Body of pancreas (tissue), 4 donors: ENCODE results near the gene CNPY1. TPM values are rescaled to one million over a fixed set of nuclear protein-coding genes. Genes with fewer than 3 reads are reported as not detected.

ENCODE experiments used
- ATAC-seq: fragments of 150-250 bp; one replicate; pipeline ENCODE4 v1.9.1; 2016
- DNase-seq, 4 donors: peaks; one replicate each; pipeline ENCODE4 v3.0.0-alpha.2; 2019
- H3K27ac ChIP-seq, 4 donors: fragments of 200-600 bp; sonication (generic); 1 replicate in 3 of 4; 2 replicates in 1 of 4; pipeline versions ENCODE4 v1.5.1 to v1.6.1; 2016 to 2019; ENCODE audit warnings: mild to moderate bottlenecking in 1 of 4, mixed read lengths in 1 of 4, moderate library complexity in 1 of 4
- H3K27me3 ChIP-seq, 2 donors: fragments of 200-600 bp; sonication (generic); one replicate each; pipeline ENCODE4 v1.6.0; 2016; ENCODE audit warnings: mild to moderate bottlenecking in 1 of 2
- H3K36me3 ChIP-seq, 2 donors: fragments of 200-600 bp; sonication (generic); replicated peaks in 1 of 2; 2 replicates each; pipeline ENCODE4 v1.5.1; 2016; ENCODE audit warnings: low read depth in 2 of 2; ENCODE audit not compliant: insufficient read depth in 1 of 2
- H3K4me1 ChIP-seq: fragments of 200-600 bp; sonication (generic); one replicate; pipeline ENCODE4 v1.6.0; 2016
- H3K4me3 ChIP-seq, 2 donors: fragments of 200-600 bp; sonication (generic); 1 replicate in 1 of 2; 2 replicates in 1 of 2; pipeline ENCODE4 v1.5.1; 2016 to 2019
- H3K9me3 ChIP-seq, 3 donors: fragments of 200-600 bp; sonication (generic); 1 replicate in 2 of 3; 2 replicates in 1 of 3; pipeline ENCODE4 v1.5.1; 2016
- CTCF ChIP-seq, 7 experiments: fragments of 450-650 bp in 4 of 7; fragments of 200-600 bp in 3 of 7; sonication (generic) in 3 of 7; IDR thresholded peaks; one replicate each; pipeline ENCODE4 v1.5.1; 2016 to 2019; ENCODE audit warnings: antibody characterized with exemption in 7 of 7
- POLR2A ChIP-seq, 3 donors: fragments of 450-650 bp; IDR thresholded peaks; one replicate each; pipeline ENCODE4 v1.6.1; 2016; ENCODE audit warnings: antibody characterized with exemption in 3 of 3, mild to moderate bottlenecking in 2 of 3
- WGBS, 2 donors: methylation state at CpG; one replicate each; pipeline ENCODE4 v1.1.5; 2017; 5-methylcytosine and 5-hydroxymethylcytosine counted together
- intact Hi-C: fragments of 100-400 bp; cut with DNase I; formaldehyde crosslinking; loops from one replicate; pipeline ENCODE4 v1.15.1; 2023
- total RNA-seq, 2 donors: library from RNA; depleted of rRNA; stranded (reverse); fragments of >200 nt; gene quantifications; one replicate each; pipeline ENCODE4 v1.1.0, GENCODE V29; 2016

CNPY1 gene
- total RNA-seq, 2 donors from 2014 or later = not detected

- 72 to 80% methylated on average over 17 to 20 of the region's 21 CpGs for WGBS, 2 donors
- Histone ChIP-seq H3K36me3 (no peaks in the 10 kb centered on the region), H3K27me3 (no peaks in the 10 kb centered on the region), H3K27ac (no peak overlapping the region), H3K9me3 (no peaks in the 10 kb centered on the region), H3K4me3 (no peak overlapping the region), H3K4me1 (no peaks in the 10 kb centered on the region)
- DNase-seq = no peak
- no peak for ATAC-seq
- TF ChIP-seq POLR2A (IDR thresholded peaks at IDR 0.05) (no peak), CTCF (IDR thresholded peaks at IDR 0.05) (no peak)
- intact Hi-C loops = no loop called here
These were observed 3.1 kb downstream of the CNPY1 start for GRCh38 chr7:155543011-155543876.

GRCh38 chr7:155541986-155542675 lies 4.2 kb downstream of the CNPY1 start:
- Histone ChIP-seq H3K27ac (no peak overlapping the region), H3K36me3 (no peaks in the 10 kb centered on the region), H3K27me3 (no peaks in the 10 kb centered on the region), H3K4me3 (no peak overlapping the region), H3K9me3 (no peaks in the 10 kb centered on the region), H3K4me1 (no peaks in the 10 kb centered on the region)
- TF ChIP-seq CTCF (IDR thresholded peaks at IDR 0.05) (no peak), POLR2A (IDR thresholded peaks at IDR 0.05) (no peak)
- ATAC-seq = no peak
- no peak for DNase-seq
- WGBS, 2 donors = 55 to 59% methylated on average over 16 to 17 of the region's 19 CpGs
- intact Hi-C loops = no loop called here

GRCh38 chr7:155540553-155540952 lies 5.8 kb downstream of the CNPY1 start:
- Histone ChIP-seq H3K27ac (no peak overlapping the region), H3K4me1 (no peaks in the 10 kb centered on the region), H3K9me3 (no peaks in the 10 kb centered on the region), H3K4me3 (no peak overlapping the region), H3K36me3 (no peaks in the 10 kb centered on the region), H3K27me3 (no peaks in the 10 kb centered on the region)
- no peak for ATAC-seq
- 65 to 72% methylated on average over 11 to 12 of the region's 12 CpGs for WGBS, 2 donors
- intact Hi-C loops = no loop called here
- DNase-seq = no peak
- TF ChIP-seq POLR2A (IDR thresholded peaks at IDR 0.05) = no peak
- TF ChIP-seq CTCF (IDR thresholded peaks at IDR 0.05) = no peak

- Histone ChIP-seq H3K9me3 (no peaks in the 10 kb centered on the region), H3K4me3 (no peak overlapping the region), H3K36me3 (no peaks in the 10 kb centered on the region), H3K27me3 (no peaks in the 10 kb centered on the region), H3K4me1 (peaks cover 6% of the 10 kb centered on the region), H3K27ac (no peak overlapping the region)
- WGBS, 2 donors = 52 to 64% methylated on average over 5 to 9 of the region's 9 CpGs
- TF ChIP-seq POLR2A (IDR thresholded peaks at IDR 0.05) (no peak), CTCF (IDR thresholded peaks at IDR 0.05) (no peak)
- no peak for DNase-seq
- intact Hi-C loops = no loop called here
- no peak for ATAC-seq
These were observed 8.1 kb downstream of the CNPY1 start for GRCh38 chr7:155538293-155538692.
